ENCODE results near the gene SLC25A3. TPM values are rescaled to one million over a fixed set of nuclear protein-coding genes. Genes with fewer than 3 reads are reported as not detected.

SLC25A3 gene
- total and polyA plus RNA-seq, 9 of the 15 experiments (the other 6 are each of a cell fraction or from before 2014, with no cell fraction given), result 264 to 766 (median 495) TPM

- TF ChIP-seq ATF4 (CRISPR knock-in tag; IDR thresholded peaks at IDR 0.05) (no peak), CTCF (IDR thresholded peaks at IDR 0.05 in 2 of 3, conservative IDR thresholded peaks at IDR 0.05 in 1 of 3; ENCODE audit: insufficient read depth in 2 of 3, low read depth in 1 of 3, low read length in 3 of 3) (peak in 1 of 3 experiments; percentile 1; a peak in 1 of 6 replicates), EGR1 (conservative IDR thresholded peaks at IDR 0.05) (no peak), HMGXB4 (CRISPR knock-in tag; IDR thresholded peaks at IDR 0.05) (0 out of 2 replicates have a peak, but pooled peaks have one; percentile 9), AFF4 (CRISPR knock-in tag; IDR thresholded peaks at IDR 0.05) (no peak), FOSL1 (tag; conservative IDR thresholded peaks at IDR 0.05) (no peak), ZNF24 (IDR thresholded peaks at IDR 0.05) (no peak), SAFB2 (IDR thresholded peaks at IDR 0.05; ENCODE audit: borderline replicate concordance, low read depth, low read length, severe bottlenecking) (no peak), CCAR2 (IDR thresholded peaks at IDR 0.05; ENCODE audit: low read depth, low read length) (no peak), PHF8 (IDR thresholded peaks at IDR 0.05; ENCODE audit: borderline replicate concordance, low read length) (peak; percentile 43; the same call in 1 of the 2 replicates), MLX (CRISPR knock-in tag; conservative IDR thresholded peaks at IDR 0.05) (no peak), FOXJ2 (tag; IDR thresholded peaks at IDR 0.05) (no peak), U2AF2 (optimal IDR thresholded peaks at IDR 0.05; ENCODE audit: low read depth, low read length) (no peak), NFXL1 (CRISPR knock-in tag; IDR thresholded peaks at IDR 0.05) (no peak), KDM5B (IDR thresholded peaks at IDR 0.05; ENCODE audit: insufficient replicate concordance, low read depth, low read length) (no peak), ZNF140 (CRISPR knock-in tag; IDR thresholded peaks at IDR 0.05) (no peak), ZNF263 (CRISPR knock-in tag; IDR thresholded peaks at IDR 0.05; ENCODE audit: borderline replicate concordance) (0 out of 2 replicates have a peak, but pooled peaks have one; percentile 40), TAF1 (IDR thresholded peaks at IDR 0.05; ENCODE audit: control insufficient read depth, extremely low read depth, insufficient read depth, low read length, severe bottlenecking) (peak; percentile 31), FOXK2 (conservative IDR thresholded peaks at IDR 0.05 in 1 of 2, IDR thresholded peaks at IDR 0.05 in 1 of 2; ENCODE audit: low read depth in 2 of 2) (no peak)
Observed at GRCh38 chr12:98644433-98644711, 50.9 kb downstream of the SLC25A3 start (continued).

All from K562 (cell line).